PFSK-1 (cell line): ENCODE results near the gene CLCN4.

ENCODE experiments used
- SIN3A ChIP-seq: IDR thresholded peaks from 2 replicates; pipeline ENCODE4 v1.6.1; 2012; ENCODE audit warnings: mild to moderate bottlenecking, low read length, moderate library complexity, borderline replicate concordance; ENCODE audit not compliant: insufficient read depth
- TF ChIP-seq, protein P1 (sequence below), 2 experiments: IDR thresholded peaks; 2 replicates each; pipeline versions ENCODE4 v1.6.1 to v1.8.0; 2011 to 2012; ENCODE audit warnings: low read depth in 2 of 2, low read length in 2 of 2, control low read depth in 1 of 2, inconsistent platforms in 1 of 2, mild to moderate bottlenecking in 1 of 2, moderate library complexity in 1 of 2; ENCODE audit not compliant: insufficient read depth in 1 of 2

DNA sequence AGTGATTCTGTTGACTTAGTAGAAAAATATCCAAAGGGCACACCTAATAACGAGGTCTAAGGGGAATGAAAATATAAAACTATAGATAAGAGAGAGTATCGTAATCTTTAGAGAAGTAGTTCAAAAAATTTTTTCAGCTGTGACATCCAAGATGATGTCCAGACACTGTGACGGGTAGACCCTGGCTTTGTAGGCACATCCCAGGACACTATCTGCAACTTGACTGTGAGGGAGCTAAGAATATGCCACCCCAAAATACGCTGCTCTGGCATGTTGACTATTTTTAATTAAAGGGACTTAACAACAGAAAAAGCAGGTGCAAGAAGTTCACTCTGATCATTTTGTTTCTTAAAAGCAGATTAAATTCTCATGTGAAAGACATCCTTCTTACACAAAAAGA lies 89.5 kb downstream of the CLCN4 start:
- TF ChIP-seq, protein P1, sequence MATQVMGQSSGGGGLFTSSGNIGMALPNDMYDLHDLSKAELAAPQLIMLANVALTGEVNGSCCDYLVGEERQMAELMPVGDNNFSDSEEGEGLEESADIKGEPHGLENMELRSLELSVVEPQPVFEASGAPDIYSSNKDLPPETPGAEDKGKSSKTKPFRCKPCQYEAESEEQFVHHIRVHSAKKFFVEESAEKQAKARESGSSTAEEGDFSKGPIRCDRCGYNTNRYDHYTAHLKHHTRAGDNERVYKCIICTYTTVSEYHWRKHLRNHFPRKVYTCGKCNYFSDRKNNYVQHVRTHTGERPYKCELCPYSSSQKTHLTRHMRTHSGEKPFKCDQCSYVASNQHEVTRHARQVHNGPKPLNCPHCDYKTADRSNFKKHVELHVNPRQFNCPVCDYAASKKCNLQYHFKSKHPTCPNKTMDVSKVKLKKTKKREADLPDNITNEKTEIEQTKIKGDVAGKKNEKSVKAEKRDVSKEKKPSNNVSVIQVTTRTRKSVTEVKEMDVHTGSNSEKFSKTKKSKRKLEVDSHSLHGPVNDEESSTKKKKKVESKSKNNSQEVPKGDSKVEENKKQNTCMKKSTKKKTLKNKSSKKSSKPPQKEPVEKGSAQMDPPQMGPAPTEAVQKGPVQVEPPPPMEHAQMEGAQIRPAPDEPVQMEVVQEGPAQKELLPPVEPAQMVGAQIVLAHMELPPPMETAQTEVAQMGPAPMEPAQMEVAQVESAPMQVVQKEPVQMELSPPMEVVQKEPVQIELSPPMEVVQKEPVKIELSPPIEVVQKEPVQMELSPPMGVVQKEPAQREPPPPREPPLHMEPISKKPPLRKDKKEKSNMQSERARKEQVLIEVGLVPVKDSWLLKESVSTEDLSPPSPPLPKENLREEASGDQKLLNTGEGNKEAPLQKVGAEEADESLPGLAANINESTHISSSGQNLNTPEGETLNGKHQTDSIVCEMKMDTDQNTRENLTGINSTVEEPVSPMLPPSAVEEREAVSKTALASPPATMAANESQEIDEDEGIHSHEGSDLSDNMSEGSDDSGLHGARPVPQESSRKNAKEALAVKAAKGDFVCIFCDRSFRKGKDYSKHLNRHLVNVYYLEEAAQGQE (IDR thresholded peaks at IDR 0.05; ENCODE audit: insufficient read depth in 1 of 2, low read depth in 2 of 2, low read length in 2 of 2) = no peak
- TF ChIP-seq SIN3A = no peak
